Caco-2 (cell line): ENCODE results near the gene ZFAND2A. TPM values are rescaled to one million over a fixed set of nuclear protein-coding genes. Genes with fewer than 3 reads are reported as not detected.

Experiments
- BruUV-seq: library from RNA; stranded (reverse); fragments of 400-500 nt; replicated peaks from 2 replicates; lab custom pipeline; 2021; lab: Mats Ljungman, UMichigan
- CTCF ChIA-PET: fragments of 300-600 bp; sonication (Branson Sonifier 250); formaldehyde crosslinking; loops from one replicate; lab custom pipeline; 2022; ENCODE audit warnings: antibody characterized with exemption; lab: Charles Lee
- POLR2A ChIA-PET: fragments of 300-600 bp; sonication (Branson Sonifier 250); formaldehyde crosslinking; loops from one replicate; lab custom pipeline; 2022; ENCODE audit warnings: antibody characterized with exemption; lab: Charles Lee
- DNase-seq, 2 experiments: peaks; one replicate each; pipeline versions ENCODE4 v3.0.0 to v3.0.0-alpha.2; 2020 to 2022
- H3K27me3 ChIP-seq: replicated peaks from 2 replicates; pipeline ENCODE4 v1.6.0; 2011; ENCODE audit warnings: low read length; ENCODE audit not compliant: control insufficient read depth, insufficient read depth
- H3K36me3 ChIP-seq: 2 replicates; pipeline ENCODE4 v1.5.1; 2011; ENCODE audit warnings: low read length; ENCODE audit not compliant: control insufficient read depth, insufficient read depth
- H3K4me1 ChIP-seq: fragments of 250-450 bp; sonication (Bioruptor Pico); 2 replicates; pipeline ENCODE4 v1.5.1; 2020; ENCODE audit warnings: mild to moderate bottlenecking
- H3K4me3 ChIP-seq: 2 replicates; pipeline ENCODE4 v1.5.1; 2011; ENCODE audit warnings: low read depth, mild to moderate bottlenecking, control low read depth, low read length
- H3K9me3 ChIP-seq: fragments of 250-450 bp; sonication (Bioruptor Pico); 2 replicates; pipeline ENCODE4 v1.5.1; 2020; ENCODE audit warnings: mild to moderate bottlenecking, moderate library complexity
- H3K27ac Mint-ChIP-seq: one replicate; pipeline ENCODE4 v1.8.0; 2022; ENCODE audit warnings: mixed read lengths; ENCODE audit not compliant: unreplicated experiment
- H3K27me3 Mint-ChIP-seq: one replicate; pipeline ENCODE4 v1.8.0; 2022; ENCODE audit warnings: mixed read lengths; ENCODE audit not compliant: insufficient read depth, unreplicated experiment
- H3K36me3 Mint-ChIP-seq: one replicate; pipeline ENCODE4 v1.8.0; 2022; ENCODE audit warnings: mild to moderate bottlenecking, mixed read lengths; ENCODE audit not compliant: insufficient read depth, unreplicated experiment
- H3K4me1 Mint-ChIP-seq: one replicate; pipeline ENCODE4 v1.8.0; 2022; ENCODE audit warnings: low read depth, mixed read lengths; ENCODE audit not compliant: unreplicated experiment
- H3K4me3 Mint-ChIP-seq: one replicate; pipeline ENCODE4 v1.8.0; 2022; ENCODE audit warnings: mild to moderate bottlenecking, moderate library complexity, mixed read lengths; ENCODE audit not compliant: unreplicated experiment
- H3K9me3 Mint-ChIP-seq: one replicate; pipeline ENCODE4 v1.8.0; 2022; ENCODE audit warnings: mixed read lengths; ENCODE audit not compliant: unreplicated experiment
- intact Hi-C: fragments of 100-400 bp; cut with micrococcal nuclease; formaldehyde crosslinking; loops from one replicate; pipeline ENCODE4 v1.10.0; 2022; ENCODE audit not compliant: unreplicated experiment
- total RNA-seq: library from RNA; stranded (reverse); gene quantifications from 2 replicates; pipeline ENCODE4 v1.2.3, GENCODE V29; 2022
- TF ChIP-seq, protein P1 (sequence below), 2 experiments: fragments of 200-600 bp in 1 of 2; IDR thresholded peaks; 1 replicate in 1 of 2; 2 replicates in 1 of 2; pipeline versions ENCODE4 v1.5.1 to v1.8.0; 2011 to 2022; ENCODE audit warnings: antibody characterized with exemption in 1 of 2, control low read depth in 1 of 2, inconsistent platforms in 1 of 2, low read depth in 1 of 2, low read length in 1 of 2, mild to moderate bottlenecking in 1 of 2, moderate library complexity in 1 of 2; ENCODE audit not compliant: insufficient read depth in 1 of 2, severe bottlenecking in 1 of 2, unreplicated experiment in 1 of 2

Gene ZFAND2A
- total RNA-seq, 1 experiment from 2014 or later: 32.1 TPM

DNA sequence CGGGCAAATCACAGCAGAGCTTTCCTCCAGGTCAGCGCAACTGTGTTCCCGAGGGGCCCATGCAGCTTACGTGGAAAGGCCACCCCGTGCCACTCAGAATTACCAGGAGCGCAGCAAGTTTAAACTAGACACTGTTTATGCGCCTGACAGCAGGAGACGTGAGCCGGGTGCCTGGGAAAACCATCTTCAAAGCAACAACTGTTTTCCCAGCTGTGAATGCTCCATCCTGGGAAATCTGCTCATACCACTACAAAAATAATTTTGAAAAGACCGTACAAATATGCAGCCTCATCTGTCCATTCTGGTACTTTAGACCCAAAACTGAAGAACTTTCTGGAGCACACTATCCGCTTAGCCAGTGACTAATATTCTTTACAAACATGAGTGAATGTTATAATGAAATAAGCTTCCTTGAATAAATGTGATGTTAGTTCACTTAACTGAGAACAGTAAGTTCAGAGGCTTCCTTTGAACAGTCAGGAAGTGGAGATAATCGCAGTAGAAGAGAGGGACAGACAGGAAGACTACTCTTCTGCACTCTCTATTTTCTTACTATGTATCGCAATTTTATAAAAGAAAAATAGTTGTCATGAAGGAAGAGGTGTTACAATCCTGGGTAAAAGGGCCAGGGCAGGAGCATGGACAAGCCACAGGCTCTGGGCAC lies 55.3 kb downstream of the ZFAND2A start:
- Mint-ChIP-seq H3K27ac (no peak overlapping the region), H3K9me3 (no peaks in the 10 kb centered on the region), H3K36me3 (peaks cover 2% of the 10 kb centered on the region), H3K27me3 (no peaks in the 10 kb centered on the region), H3K4me1 (no peaks in the 10 kb centered on the region), H3K4me3 (no peak overlapping the region)
- TF ChIP-seq, protein P1, sequence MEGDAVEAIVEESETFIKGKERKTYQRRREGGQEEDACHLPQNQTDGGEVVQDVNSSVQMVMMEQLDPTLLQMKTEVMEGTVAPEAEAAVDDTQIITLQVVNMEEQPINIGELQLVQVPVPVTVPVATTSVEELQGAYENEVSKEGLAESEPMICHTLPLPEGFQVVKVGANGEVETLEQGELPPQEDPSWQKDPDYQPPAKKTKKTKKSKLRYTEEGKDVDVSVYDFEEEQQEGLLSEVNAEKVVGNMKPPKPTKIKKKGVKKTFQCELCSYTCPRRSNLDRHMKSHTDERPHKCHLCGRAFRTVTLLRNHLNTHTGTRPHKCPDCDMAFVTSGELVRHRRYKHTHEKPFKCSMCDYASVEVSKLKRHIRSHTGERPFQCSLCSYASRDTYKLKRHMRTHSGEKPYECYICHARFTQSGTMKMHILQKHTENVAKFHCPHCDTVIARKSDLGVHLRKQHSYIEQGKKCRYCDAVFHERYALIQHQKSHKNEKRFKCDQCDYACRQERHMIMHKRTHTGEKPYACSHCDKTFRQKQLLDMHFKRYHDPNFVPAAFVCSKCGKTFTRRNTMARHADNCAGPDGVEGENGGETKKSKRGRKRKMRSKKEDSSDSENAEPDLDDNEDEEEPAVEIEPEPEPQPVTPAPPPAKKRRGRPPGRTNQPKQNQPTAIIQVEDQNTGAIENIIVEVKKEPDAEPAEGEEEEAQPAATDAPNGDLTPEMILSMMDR (IDR thresholded peaks at IDR 0.05; ENCODE audit: insufficient read depth in 1 of 2, low read depth in 1 of 2, low read length in 1 of 2, severe bottlenecking in 1 of 2, unreplicated experiment in 1 of 2): no peak
- Histone ChIP-seq H3K4me1 (no peaks in the 10 kb centered on the region), H3K4me3 (no peak overlapping the region), H3K36me3 (no peaks in the 10 kb centered on the region), H3K9me3 (no peaks in the 10 kb centered on the region), H3K27me3 (no peaks in the 10 kb centered on the region)
- intact Hi-C loops: no loop called here
- no peak for DNase-seq
- ChIA-PET CTCF (no interaction called here), POLR2A (no interaction called here)
- BruUV-seq: no TSS peak

DNA sequence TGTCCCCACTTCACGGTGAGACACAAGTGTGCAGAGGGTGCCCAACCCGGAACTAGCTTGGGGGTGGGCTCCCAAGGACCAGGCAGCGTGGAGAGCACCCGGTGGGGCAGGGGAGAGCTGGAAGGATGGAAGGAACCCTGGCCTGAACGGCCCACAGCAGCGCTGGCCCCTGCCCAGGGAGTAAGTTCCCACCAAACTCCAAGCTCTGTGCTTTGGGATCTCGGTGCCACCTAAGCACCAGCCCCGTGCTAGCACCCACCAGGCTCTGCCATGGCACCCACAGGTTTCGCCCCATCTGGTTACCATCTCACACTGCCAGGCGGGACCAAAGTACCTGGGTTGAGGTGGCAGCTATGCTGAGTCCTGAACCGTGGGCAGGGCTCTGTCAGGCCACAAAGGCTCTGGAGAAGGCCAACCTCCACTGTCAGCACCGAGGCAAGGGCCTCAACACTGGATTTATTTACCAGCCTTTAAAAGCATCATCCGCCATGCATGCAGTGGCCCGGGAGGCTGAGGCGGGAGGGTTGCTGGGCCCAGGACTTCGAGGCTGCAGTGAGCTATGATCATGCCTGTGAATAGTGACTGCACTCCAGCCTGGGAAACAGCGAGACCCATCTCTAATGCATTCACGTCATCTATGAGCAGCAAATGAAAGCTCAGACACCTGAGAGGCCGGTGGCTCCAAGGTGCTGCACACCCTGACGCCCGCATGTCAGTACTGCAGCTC lies 56.0 kb downstream of the ZFAND2A start:
- no peaks in the 10 kb centered on the region for H3K9me3 ChIP-seq
- Mint-ChIP-seq H3K4me3 (no peak overlapping the region), H3K9me3 (no peaks in the 10 kb centered on the region), H3K27ac (no peak overlapping the region), H3K4me1 (no peaks in the 10 kb centered on the region), H3K36me3 (peaks cover 8% of the 10 kb centered on the region), H3K27me3 (no peaks in the 10 kb centered on the region)
- no peaks in the 10 kb centered on the region for H3K27me3 ChIP-seq
- no peaks in the 10 kb centered on the region for H3K36me3 ChIP-seq
- TF ChIP-seq, protein P1 (IDR thresholded peaks at IDR 0.05; ENCODE audit: insufficient read depth in 1 of 2, low read depth in 1 of 2, low read length in 1 of 2, severe bottlenecking in 1 of 2, unreplicated experiment in 1 of 2): no peak
- intact Hi-C loops: no loop called here
- no TSS peak for BruUV-seq
- no peak for DNase-seq
- CTCF ChIA-PET: no interaction called here
- POLR2A ChIA-PET: no interaction called here
- no peak overlapping the region for H3K4me3 ChIP-seq
- H3K4me1 ChIP-seq: no peaks in the 10 kb centered on the region

DNA sequence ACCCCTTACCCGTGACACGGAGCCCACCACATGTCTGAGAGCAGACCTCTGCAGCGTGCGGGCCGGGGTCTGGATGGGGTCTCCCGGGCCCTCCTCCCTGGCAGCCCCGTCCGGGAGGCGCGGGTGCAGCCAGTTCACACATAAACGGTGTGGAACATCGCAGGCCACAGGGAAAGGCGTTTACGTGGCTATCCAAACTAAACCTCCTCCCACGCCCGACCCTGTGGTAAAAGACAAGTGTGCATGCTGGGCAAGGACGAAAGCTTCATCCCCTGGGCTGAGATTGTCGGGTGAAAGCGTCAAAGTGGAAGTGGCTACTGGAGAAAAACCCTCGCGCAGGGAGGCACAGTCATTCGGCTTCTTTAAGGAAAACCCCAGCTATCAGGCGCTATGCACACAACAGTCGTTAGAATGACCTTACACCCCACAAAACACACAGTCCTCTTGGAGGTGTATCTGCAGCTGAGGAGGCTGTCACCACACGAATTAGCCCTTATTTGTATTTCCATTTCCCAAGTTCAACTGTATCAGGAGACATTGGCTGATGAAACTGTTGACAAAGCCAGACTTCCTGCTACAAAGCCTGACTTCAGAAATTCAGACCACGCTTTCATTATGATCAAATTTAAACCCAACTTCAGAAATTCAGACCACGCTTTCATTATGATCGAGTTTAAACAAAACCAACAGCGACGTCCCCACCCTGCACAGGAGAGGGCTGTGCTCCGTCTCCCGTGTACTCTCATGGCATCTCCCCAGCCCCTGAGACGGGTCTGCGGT lies 56.8 kb downstream of the ZFAND2A start:
- H3K9me3 Mint-ChIP-seq: no peaks in the 10 kb centered on the region
- DNase-seq: no peak
- H3K36me3 Mint-ChIP-seq: peaks cover 8% of the 10 kb centered on the region
- Histone ChIP-seq H3K4me1 (no peaks in the 10 kb centered on the region), H3K9me3 (no peaks in the 10 kb centered on the region), H3K4me3 (no peak overlapping the region), H3K27me3 (no peaks in the 10 kb centered on the region), H3K36me3 (no peaks in the 10 kb centered on the region)
- ChIA-PET CTCF (no interaction called here), POLR2A (no interaction called here)
- no peaks in the 10 kb centered on the region for H3K27me3 Mint-ChIP-seq
- TF ChIP-seq, protein P1 (IDR thresholded peaks at IDR 0.05; ENCODE audit: insufficient read depth in 1 of 2, low read depth in 1 of 2, low read length in 1 of 2, severe bottlenecking in 1 of 2, unreplicated experiment in 1 of 2): no peak
- no peaks in the 10 kb centered on the region for H3K4me1 Mint-ChIP-seq
- H3K4me3 Mint-ChIP-seq: no peak overlapping the region
- intact Hi-C loops: no loop called here
- BruUV-seq: no TSS peak
- no peak overlapping the region for H3K27ac Mint-ChIP-seq
